Right renal pelvis (tissue), 4 donors: Measurements from ENCODE around the gene PRR29. TPM values are rescaled to one million over a fixed set of nuclear protein-coding genes. Genes with fewer than 3 reads are reported as not detected.
"Not testable (repeated sequence)": the region's sequence is repeated elsewhere in the genome, so short reads cannot be mapped to it uniquely, and the experiment has no call there.

Experiments used
- DNase-seq, 4 donors: peaks; one replicate each; pipeline ENCODE4 v3.0.0-alpha.2; 2013; ENCODE audit warnings: low read depth in 4 of 4, low spot score in 3 of 4, missing footprints in 1 of 4
- polyA plus RNA-seq, 4 donors: library from polyadenylated mRNA; unstranded; fragments of 120-200 nt; gene quantifications; one replicate each; pipeline ENCODE4 v1.2.1, GENCODE V29; 2013; ENCODE audit not compliant: insufficient read length in 4 of 4

PRR29 gene
- polyA plus RNA-seq, 4 donors: 3.4 to 4.0 (median 3.7) TPM

DNA sequence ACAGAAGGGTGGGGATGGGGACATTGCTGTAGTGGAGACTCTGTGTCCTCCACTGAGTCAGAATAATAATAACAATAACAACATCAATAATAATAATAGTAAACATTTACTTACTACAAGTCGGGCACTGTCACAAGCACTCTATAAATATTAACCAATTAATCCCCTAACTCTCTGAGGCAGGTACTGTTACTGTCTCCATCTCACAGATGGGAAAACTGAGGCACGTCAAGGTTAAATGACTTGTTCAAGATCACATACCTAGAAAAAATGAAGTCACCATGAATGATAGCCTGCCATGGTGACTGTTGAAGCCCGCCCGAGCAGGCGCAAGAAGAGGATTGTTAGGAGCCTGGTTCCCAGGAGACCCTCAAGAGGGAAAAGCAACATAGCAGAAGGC lies 10.2 kb downstream of the PRR29 start:
- DNase-seq: no peak

DNA sequence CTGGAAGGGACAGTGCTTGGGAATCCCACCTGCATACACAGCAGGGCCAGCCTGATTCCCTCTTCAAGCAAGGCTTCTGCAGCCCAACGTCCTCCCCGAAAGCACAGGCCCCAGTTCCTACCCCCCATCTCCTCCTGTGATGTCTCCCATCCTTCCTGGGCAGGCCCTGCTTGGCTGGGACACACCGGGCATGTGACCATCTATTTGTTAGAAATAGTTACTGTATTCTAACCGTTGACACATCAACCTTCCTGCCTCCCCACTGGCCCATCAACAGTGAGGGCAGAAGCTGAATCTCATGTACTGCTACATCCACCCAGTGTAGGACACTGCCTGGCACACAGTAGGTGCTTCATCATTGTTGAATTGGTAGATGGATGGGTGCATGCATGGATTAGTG lies 10.7 kb downstream of the PRR29 start:
- no peak for DNase-seq

DNA sequence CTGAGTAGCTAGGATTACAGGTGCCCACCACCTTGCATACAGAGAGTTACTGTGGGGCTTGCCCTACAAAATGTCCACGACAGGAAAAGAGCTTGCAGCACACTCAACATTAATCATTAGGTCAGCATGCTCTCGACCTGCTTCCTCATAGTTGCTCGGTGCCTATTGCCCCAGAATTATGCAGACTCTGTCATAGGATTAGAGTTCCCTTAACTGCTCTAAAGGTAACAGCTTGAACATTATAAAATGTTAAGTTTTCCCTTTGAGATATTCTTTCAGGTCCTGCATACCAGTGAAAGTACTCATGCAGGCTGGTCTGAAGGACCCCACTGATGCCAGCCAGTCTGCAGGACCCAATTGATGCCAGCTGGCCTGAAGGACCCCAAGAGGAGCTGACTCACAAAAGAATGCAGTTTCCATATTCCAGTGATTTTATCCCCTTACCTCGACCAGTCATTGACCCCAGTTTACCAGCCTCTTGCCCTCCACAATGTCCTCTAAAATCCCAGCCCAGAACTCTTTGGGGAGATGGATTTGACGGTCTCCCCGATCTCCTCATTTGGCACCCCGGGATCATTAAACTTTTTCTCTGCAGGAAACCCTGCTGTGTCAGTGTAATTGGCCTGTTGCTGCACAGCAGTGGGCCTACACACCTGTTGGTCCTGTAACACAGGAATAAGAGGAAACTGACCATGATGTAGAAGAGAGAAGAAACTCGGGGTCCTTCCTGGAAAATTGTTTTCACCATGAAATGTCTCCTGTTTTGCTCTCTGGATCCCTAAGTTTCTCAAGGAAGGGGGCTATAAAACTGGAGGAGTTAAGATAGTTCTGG lies 11.6 kb downstream of the PRR29 start:
- no peak for DNase-seq

DNA sequence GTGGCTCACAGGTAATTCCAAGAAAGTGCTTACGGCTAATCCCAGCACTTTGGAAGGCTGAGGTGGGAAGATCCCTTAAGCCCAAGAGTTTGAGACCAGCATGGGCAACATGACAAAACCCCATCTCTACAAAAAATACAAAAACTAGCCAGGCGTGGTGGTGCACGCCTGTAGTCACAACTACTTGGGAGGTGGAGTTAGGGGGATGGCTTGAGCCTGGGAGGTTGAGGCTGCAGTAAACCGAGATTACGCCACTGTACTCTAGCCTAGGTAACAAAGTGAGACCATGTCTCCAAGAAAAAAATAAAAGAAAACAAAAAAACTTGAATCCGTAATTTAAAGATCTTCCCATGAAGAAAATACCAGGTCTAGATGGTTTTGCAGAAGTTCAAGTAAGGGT lies 17.3 kb downstream of the PRR29 start:
- DNase-seq: no peak

DNA sequence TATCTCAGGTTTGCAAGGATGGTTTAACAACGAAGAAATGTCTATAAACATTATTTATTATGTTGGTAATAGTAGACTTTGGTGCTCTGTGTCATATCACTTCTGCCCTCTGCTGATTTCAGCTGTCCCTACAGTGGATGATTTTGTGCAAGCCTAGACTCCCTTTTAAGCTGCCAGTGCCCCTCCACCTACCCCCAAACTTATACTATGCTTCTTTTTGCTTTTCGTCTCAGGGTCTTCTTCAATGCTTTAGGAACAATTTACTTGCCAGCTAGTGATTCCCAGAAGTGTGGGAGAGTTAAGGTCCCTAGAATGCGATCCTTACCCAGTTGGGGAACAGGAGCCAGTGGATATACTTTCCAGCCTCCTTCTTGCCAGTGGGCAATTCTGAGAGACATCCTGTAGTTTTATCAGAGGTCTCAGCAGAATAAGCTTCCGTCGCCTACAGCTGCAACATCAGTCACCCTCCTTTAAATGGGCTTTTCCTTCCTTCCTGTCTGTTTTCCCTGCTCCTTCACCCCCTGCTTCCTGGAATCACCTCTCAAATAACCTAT lies 18.2 kb downstream of the PRR29 start:
- no peak for DNase-seq

DNA sequence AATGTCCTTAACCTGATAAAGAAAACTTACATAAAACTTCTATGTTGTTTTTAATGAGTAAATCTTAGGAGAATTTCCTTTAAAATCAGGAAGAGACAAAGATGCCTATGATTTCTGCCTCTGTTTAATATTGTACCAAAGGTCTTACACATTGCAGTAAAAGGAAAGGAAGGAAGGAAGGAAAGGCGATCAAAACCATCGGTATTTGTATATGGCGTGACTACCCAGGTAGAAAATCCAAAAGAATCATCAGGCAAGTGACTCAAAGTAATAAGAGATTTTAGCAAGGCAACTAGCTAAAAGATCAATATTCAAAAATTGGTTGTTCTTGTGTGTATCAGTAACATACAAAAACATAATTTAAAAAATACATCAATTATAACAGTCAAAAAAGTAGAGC lies 18.8 kb downstream of the PRR29 start:
- no peak for DNase-seq

DNA sequence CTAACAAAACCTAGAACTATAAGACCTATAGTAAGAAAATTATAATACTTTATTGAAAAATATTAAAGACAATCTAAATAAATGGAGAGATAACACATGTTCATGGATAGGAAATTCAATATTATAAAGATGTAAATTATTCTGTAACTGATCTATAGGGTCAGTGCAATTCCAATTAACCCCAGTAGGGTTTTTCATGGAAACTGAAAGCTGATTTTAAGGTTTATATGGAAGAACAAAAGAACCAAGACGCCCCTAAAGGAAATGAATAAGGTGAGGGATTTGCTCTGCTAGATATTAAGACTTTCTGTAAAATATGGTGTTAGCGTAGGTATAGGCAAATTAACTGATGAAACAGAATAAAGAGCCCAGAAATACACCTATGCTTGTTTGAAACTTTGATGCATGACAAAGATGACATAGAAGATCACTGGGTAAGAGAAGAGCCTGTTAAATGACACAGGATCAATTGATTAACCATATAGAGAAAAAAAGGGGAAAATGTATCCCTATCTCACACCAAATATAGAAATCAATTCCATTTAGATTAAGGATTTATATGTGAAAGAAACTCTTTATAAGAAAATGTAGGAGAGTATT lies 19.3 kb downstream of the PRR29 start:
- DNase-seq: no peak

DNA sequence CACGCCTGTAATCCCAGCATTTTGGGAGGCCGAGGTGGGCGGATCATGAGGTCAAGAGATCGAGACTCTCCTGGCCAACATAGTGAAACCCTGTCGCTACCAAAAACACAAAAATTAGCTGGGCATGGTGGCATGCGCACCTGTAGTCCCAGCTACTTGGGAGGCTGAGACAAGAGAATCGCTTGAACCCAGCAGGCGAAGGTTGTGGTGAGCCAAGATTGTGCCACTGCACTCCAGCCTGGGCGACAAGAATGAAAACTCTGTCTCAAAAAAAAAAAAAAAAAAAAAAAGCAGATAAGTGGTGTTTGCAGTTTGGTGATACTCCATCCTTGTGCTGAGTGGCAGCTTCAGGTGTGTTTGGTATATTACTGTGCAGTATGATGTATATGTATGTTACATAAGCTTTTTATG lies 21.4 kb downstream of the PRR29 start:
- DNase-seq: not testable (repeated sequence)

DNA sequence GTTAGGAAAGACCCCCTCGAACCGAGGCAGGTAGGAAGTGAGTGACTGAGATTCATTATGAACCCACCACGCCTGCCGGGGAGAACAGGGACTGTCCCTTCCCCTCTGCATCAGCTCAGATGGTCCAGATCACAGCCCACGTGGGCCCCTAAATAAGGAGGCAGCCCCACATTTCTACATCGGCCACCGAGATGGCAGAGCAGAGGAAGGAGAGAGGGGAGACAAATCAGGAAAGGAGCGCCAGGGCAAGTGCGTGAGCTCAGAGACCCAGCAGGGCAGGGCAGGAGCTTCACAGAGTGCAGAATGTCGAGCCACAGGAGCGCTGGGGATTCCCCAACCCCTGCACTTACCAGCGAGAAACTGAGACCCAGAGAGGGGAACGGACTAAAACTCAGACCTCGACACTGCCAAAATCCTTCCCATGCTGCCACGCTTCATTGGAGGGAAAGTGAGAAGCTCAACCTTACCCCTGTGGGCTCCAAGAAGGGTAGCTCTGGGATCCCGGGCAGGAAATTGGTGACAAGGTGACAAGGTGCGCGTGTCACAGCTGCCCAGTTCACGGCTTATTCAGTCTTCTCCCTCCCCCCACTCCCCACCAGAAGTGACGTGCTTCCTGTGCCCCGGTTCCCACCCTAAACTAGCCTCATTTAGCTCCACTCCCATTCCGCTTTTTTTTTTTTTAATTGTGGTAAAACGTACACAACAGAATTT lies 22.1 kb downstream of the PRR29 start, which contains the start of gene ICAM2:
Gene ICAM2, minus strand, starts transcription at position 578 of the 711 bp plus-strand sequence. CDS start 13,942 bp downstream, outside the sequence.
- no peak for DNase-seq

DNA sequence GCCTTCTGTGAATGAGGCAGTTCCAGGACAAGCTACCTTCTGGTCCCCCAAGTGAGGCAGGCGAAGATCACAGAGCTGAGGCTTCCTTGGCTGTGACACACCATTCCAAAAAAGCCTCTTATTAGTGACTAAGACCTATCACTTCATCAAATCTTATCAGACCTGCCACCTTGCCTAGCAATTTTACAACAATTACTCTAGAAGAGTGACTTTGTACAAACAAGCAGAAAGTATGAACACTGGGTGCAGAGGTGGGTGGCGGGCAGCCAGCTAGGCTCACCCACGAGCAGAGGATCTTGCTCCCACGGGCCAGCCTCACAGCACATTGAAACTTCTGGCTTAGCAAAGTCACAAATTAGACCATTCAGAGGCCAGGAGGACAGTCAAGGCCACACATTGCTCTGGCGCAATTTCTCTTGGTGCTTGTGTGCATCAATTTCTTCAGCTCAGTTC lies 24.5 kb downstream of the PRR29 start:
- no peak for DNase-seq

DNA sequence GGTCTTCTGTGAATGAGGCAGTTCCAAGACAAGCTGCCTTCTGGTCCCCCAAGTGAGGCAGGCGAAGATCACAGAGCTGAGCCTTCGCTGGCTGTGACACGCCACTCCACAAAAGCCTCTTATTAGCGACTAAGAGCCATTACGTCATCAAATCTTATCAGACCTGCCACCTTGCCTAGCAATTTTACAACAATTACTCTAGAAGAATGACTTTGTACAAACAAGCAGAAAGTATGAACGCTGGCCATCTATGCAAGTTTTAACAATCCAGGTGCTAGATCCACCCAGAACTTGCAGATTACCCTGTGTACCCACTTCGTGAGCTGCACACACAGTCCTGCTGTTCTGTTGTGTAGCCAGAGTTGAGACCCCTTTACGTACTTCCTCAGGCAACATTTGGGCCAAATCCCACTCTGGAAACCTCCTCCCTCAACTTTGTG lies 26.1 kb downstream of the PRR29 start:
- no peak for DNase-seq

DNA sequence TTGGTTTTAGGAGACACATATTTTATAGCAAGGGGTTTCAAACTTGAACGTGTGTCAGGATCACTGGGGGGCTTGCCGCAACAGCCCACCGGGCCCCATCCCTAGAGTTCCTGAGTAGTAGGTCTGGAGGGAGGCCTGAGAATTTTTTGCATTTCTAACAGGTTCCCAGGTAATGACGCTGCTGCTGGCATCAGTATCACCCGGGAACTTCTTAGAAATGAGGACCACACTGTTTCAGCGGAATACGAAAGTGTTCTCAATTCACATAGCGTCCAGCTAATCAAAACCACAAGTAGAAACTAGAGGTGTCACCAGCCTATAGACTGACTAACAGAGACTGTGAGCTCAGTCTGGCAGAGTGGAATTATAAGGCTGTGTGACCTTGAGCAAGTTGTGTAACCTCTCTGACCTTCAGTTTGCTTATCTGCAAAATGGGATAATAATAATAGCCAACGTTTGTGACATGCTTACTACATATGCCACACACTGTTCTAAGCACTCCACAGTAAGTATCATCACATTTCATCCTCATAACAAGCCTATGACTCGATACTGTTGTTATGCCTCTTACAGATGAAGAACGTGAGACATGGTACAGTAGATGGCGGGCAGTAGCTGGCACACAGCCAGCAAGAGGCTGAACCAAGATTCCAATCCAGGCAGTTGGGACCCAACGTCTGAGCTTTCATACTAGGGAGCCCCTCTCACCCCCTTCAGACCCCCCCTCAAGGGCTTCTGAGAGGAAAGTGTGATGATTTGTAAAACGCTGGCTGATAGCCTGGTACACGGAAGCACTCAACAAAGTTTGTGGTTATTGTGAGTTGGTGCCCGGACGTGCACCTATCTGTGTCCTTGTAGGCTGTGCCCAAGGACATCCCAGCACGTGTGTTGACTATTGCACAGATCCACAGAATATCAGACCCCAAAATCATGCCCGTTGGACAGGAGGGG lies 26.9 kb downstream of the PRR29 start:
- no peak for DNase-seq

DNA sequence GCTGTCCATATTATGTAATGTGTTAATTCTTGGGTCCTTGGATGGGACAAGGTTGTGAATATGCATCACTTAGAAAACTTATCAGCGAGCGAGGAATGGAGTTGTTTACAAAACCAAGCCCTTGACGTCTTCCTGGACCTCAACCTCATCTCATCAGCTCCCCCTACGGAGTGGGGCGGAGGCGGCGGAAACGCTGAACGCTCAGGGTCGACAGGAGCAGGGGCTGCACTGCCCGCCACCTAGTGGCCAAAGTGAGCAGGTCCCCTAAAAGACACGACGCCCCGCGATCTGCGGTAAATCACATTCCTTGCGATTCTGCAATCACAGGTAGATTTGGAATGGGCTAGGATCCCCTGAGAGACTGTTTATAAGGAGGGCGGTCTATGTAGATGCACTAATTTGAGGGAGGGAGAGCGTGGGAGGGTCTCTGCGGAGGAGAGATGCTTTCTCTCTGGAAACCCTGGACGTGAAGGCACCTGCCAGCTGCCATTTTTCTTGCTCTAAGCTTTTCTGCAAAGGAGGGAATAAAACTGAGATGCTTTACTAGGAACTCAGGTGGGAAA lies 27.7 kb downstream of the PRR29 start:
- DNase-seq: peak in 2 of 4 donors; percentile 42 to 63

DNA sequence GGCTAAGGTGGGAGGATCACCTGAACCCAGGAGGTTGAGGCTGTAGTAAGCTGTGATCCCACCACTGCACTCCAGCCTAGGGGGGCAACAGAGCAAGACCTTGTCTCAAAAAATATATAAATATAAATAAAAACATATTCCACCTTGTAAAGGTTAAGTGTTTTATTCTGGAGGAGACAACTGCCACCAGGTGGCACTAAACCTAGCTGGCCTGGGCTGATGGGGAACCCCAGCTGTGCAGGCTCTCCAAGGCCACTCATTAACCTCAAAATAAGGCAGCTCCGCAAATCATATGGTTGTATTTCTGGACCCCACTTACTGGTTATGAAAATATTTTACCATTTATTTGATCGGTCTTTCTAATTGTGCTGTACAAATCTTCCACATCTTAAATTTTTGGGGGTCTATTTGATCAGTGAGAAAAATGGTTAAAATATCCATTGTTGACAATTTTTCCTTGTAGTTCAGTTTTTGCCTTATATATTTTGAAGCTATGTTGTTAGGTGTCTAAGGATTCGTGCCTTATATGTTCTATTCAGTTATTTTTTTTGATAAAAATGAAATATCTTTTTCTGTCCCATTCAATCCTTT lies 30.8 kb downstream of the PRR29 start:
- no peak for DNase-seq

DNA sequence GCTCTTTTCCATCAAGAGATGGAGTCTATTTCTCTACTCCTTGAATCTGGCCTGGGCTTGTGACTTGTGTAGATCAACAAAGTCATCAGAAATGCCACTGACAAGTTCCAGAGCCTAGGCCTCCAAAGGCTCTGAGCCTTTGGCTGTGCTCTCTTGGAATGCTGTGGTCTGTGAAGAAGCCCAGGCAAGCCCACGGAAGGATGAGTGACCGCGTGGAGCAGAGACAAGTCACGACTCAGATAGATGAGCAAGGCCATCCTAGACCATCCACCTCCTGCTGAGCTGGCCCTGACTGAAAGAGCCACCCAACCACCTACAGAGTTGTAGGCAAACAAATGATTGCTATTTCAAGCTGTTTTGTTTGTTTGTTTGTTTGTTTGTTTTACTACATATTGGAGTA lies 33.9 kb downstream of the PRR29 start:
- DNase-seq: no peak

DNA sequence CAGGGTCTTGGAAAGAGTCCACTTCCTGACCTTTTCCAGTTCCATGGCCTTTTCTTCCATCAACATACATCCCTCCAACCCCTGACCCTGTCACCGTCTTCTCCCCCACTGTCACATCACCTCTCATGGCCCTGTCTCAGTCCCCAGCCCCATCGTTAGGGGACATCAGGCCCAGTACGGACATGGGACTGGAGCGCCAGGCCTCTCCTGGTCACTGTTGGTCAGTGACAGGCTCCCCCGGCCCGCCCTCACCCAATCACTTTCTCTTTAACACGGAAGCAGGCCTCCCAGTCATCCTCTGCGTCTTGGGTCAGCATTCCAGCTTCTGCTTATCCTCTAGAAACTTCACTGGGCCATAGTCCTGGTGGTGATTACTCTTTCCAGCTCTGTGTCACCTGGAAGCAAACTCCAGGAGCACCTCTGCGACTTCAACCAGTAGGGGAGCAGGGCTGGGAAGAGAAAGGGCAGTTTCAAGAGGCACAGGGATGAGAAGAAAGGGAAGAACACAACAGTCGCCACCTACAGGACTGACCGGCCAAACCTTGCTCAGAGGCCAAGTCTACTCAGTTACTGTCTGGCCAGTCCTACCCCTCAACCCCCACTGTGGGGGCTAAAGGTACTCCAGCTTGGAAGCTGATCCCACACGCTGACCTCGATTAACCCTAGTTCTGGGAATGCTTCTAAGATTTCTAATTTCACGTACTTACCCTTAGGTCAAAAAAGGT lies 38.2 kb downstream of the PRR29 start:
- DNase-seq: no peak

DNA sequence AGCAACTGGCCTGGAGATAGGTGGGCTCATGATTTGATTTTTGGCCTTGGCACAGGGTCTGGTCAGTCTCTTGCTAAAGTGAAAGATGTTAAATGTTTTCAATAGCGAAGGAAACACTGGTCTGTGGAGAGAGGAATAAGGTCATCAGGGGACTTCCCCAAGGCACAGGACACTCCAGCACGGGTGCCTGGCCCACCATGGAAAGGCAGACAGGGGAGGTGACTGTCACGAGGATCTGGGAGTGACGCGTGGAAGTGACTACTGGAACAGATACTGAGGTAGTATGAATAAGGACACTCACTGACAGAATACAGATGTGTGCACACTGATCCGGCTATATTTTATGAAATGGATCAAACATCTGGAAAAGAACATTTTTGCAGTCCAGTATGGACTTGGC lies 39.0 kb downstream of the PRR29 start:
- DNase-seq: no peak

DNA sequence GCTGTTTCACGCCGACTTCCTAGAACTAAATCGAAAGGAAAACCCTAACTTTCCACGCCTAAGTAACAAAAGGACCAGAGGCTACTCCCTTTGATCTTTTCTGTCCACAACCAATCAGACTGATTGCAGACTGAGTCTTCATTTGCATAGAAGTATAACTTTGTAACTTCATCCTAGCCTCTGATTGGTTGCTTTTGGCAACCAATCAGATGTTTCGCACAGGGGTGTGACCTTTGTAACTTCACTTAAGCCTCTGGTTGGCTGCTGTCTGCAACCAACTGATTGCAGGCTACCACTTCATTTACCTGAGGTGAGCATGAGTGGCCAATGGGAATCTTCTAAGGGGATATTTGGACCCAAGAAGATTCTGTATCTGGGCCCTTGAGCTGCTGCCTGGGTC lies 39.7 kb downstream of the PRR29 start:
- DNase-seq: no peak
